T-helper 2 cell treated with Interferon-gamma antibody and Interleukin-4, amounts not matched to agents 5 μg/mL and 100 μg/mL, for 36 hours (primary cell): ENCODE measurements around the gene FRMD8.

Source experiments
- DNase-seq: peaks from one replicate; pipeline ENCODE4 v3.0.0; 2021; ENCODE audit warnings: low spot score
- H3K27ac Mint-ChIP-seq: one replicate; pipeline ENCODE4 v1.8.0; 2021; ENCODE audit warnings: mild to moderate bottlenecking, mixed read lengths
- H3K27me3 Mint-ChIP-seq: one replicate; pipeline ENCODE4 v1.8.0; 2021; ENCODE audit warnings: low read depth, mixed read lengths
- H3K36me3 Mint-ChIP-seq: one replicate; pipeline ENCODE4 v1.8.0; 2021; ENCODE audit warnings: low read depth, mixed read lengths
- H3K4me1 Mint-ChIP-seq: one replicate; pipeline ENCODE4 v1.8.0; 2021; ENCODE audit warnings: low read depth, mixed read lengths
- H3K4me3 Mint-ChIP-seq: one replicate; pipeline ENCODE4 v1.8.0; 2022; ENCODE audit warnings: mild to moderate bottlenecking, moderate library complexity, mixed read lengths
- H3K9me3 Mint-ChIP-seq: one replicate; pipeline ENCODE4 v1.8.0; 2021; ENCODE audit warnings: mixed read lengths

Gene FRMD8

GRCh38 chr11:65434057-65434666 is 47.7 kb downstream of the FRMD8 start:
- H3K9me3 Mint-ChIP-seq, result no peaks in the 10 kb centered on the region
- H3K27me3 Mint-ChIP-seq, result no peaks in the 10 kb centered on the region
- H3K36me3 Mint-ChIP-seq, result peaks cover 72% of the 10 kb centered on the region
- DNase-seq, result no peak
- H3K27ac Mint-ChIP-seq, result peak overlapping the region; percentile 7
- peaks cover 78% of the 10 kb centered on the region for H3K4me1 Mint-ChIP-seq
- H3K4me3 Mint-ChIP-seq, result no peak overlapping the region

- Mint-ChIP-seq H3K4me1 (peaks cover 78% of the 10 kb centered on the region), H3K36me3 (peaks cover 72% of the 10 kb centered on the region), H3K27ac (no peak overlapping the region), H3K4me3 (no peak overlapping the region), H3K27me3 (no peaks in the 10 kb centered on the region), H3K9me3 (no peaks in the 10 kb centered on the region)
- DNase-seq, result no peak
Measured at GRCh38 chr11:65434667-65435410, 48.4 kb downstream of the FRMD8 start.

GRCh38 chr11:65435411-65435931 is 49.0 kb downstream of the FRMD8 start:
- Mint-ChIP-seq H3K9me3 (no peaks in the 10 kb centered on the region), H3K27ac (no peak overlapping the region), H3K4me3 (no peak overlapping the region), H3K27me3 (no peaks in the 10 kb centered on the region), H3K4me1 (peaks cover 77% of the 10 kb centered on the region), H3K36me3 (peaks cover 68% of the 10 kb centered on the region)
- DNase-seq, result no peak

GRCh38 chr11:65435981-65436411 is 49.6 kb downstream of the FRMD8 start:
- H3K9me3 Mint-ChIP-seq, result no peaks in the 10 kb centered on the region
- no peak overlapping the region for H3K27ac Mint-ChIP-seq
- H3K27me3 Mint-ChIP-seq, result no peaks in the 10 kb centered on the region
- H3K4me3 Mint-ChIP-seq, result no peak overlapping the region
- H3K4me1 Mint-ChIP-seq, result peaks cover 75% of the 10 kb centered on the region
- no peak for DNase-seq
- peaks cover 67% of the 10 kb centered on the region for H3K36me3 Mint-ChIP-seq

DNA sequence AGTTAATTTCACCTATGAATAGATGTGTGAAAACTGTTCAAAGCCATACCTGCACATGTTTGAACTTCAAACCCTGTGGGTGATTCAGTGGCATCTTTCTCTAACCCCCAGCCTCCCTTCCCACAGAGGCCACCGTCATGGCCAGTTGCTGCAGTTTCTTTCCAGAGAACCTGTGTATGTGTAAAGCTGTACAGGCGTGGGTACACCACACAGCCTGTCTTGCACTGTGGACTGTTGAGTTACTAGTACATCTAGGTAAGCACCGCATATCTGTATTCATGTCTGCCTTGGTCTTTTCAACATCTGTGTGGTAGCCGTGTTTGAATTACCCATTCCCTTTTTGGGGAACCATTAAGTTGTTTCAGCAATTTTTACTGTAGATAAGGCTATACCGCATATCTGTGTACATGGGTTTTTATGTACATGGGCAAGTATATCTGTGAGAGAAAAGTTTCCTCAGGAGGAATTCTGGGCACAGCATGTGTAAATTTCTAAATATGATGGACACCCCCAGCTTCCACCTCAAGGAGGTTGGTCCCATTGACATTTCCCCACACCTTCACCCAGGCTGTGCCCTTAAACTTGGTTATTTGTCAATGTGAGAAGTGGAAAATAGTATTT is 50.1 kb downstream of the FRMD8 start:
- Mint-ChIP-seq H3K4me3 (no peak overlapping the region), H3K4me1 (peaks cover 74% of the 10 kb centered on the region), H3K36me3 (peaks cover 66% of the 10 kb centered on the region), H3K27me3 (no peaks in the 10 kb centered on the region), H3K9me3 (no peaks in the 10 kb centered on the region), H3K27ac (peak overlapping the region; percentile 59)
- DNase-seq, result no peak

DNA sequence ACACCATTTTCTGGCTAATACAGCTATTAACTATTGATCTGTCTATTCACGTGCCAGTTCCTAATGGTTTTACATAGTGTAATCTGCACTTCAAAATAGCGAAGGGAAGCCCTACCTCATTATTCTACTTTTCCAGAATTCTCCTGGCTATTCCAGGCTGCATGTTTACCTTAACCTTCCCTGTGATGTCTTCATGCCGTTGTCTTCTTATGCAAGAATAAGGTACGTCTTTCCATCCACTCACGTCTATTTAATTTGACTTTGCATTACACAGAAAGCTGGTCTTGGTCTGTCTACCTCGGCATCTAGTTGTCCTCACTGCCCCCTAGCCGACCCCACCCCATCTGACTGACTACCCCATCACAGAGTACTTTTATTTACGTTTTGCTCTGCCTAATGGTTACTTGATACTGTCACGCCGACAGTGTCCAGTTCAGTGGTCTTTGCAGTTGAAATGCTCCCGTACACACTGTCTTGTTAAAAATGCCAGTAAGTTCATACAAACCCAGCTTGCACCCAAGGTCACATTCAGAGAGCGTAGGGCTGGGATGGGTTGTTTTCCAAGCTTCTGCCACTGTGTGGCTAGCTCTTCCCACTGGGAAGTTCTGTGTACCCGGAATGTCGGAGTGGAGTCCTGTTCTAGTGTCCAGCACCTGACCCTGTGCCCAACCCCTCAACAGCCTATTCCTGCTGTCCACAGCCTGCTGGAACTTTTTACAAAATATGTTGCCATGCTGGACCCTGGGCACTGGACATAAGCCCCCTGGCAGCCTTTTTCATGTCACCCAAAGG is 51.2 kb downstream of the FRMD8 start:
- Mint-ChIP-seq H3K4me1 (peaks cover 72% of the 10 kb centered on the region), H3K4me3 (no peak overlapping the region), H3K27me3 (no peaks in the 10 kb centered on the region), H3K9me3 (no peaks in the 10 kb centered on the region), H3K27ac (peak overlapping the region; percentile 38), H3K36me3 (peaks cover 64% of the 10 kb centered on the region)
- DNase-seq, result no peak

DNA sequence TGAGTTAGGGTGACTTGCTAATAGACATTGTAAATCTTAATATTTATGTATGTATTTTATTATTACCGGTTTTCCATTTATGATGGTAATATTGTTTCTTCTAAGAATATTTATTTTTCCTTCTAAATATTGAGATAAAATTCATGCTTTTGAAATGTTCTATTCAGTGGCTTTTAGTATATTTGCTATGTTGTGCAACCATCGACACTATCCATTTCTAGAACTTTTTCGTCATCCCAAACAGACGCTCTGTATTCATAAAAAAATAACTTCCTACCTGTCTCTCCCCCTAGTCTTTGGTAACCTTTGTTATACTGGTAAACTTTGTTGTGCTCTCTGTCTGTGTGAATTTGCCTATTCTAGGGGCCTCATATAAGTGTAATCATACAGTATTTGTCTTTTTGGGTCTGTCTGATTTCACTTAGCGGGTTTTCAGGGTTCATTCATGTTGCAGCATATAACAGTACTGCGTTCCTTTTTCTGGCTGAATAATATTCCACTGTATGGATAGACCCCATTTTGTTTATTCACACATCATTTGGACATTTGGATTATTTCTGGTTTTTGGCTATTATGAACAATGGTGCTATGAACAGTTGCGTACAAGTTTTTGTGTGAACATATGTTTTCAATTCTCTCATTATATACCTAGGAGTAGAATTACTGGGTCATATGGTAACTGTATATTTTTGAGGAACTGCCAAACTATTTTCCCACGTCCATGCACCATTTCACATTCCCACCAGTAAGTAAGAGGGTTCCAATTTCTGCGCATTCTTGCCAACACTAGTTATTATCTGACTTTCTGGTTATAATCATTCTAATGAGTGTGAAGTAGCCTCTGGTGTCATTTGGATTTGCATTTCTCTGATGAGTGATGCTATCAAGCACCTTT is 52.1 kb downstream of the FRMD8 start:
- Mint-ChIP-seq H3K27me3 (no peaks in the 10 kb centered on the region), H3K4me3 (no peak overlapping the region), H3K27ac (no peak overlapping the region), H3K4me1 (peaks cover 69% of the 10 kb centered on the region), H3K9me3 (no peaks in the 10 kb centered on the region), H3K36me3 (peaks cover 59% of the 10 kb centered on the region)
- DNase-seq, result no peak

- Mint-ChIP-seq H3K4me1 (peaks cover 65% of the 10 kb centered on the region), H3K27me3 (no peaks in the 10 kb centered on the region), H3K9me3 (no peaks in the 10 kb centered on the region), H3K36me3 (peaks cover 61% of the 10 kb centered on the region), H3K4me3 (peak overlapping the region; percentile 20), H3K27ac (peak overlapping the region; percentile 67)
- DNase-seq, result no peak
Measured at GRCh38 chr11:65439331-65440181, 53.1 kb downstream of the FRMD8 start.

DNA sequence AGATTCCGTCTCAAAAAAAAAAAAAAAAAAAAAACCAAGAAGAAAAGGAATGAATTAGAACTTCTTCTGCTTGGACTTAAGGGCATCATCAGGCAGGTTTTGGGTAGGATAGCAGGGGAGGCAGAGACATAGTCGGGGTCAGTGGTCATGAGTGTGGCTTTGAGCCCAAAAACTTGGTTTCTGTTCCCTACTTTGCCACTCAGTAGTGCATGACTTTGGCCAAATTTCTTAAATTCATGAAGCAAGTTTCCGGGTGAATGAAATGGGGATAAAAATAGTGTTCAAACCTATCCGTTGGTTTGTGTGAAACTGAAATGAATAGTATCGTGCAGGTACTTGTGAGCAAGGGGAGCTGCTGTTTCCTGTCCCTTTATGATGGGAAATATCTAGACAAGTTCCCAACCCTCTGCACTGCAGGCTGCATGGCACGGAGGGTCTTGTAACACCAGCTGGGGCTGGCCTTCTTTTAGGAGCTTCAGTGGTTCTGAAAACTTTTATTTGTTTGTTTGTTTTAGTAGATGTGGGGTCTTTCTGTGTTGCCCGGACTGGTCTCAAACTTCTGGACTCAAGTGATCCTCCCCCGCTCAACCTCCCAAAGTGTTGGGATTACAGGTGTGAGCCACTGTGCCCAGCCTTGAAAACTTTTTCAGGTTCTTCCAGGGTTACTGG is 54.5 kb downstream of the FRMD8 start:
- peak overlapping the region; percentile 88 for H3K27ac Mint-ChIP-seq
- no peaks in the 10 kb centered on the region for H3K9me3 Mint-ChIP-seq
- DNase-seq, result no peak
- H3K27me3 Mint-ChIP-seq, result no peaks in the 10 kb centered on the region
- peaks cover 48% of the 10 kb centered on the region for H3K36me3 Mint-ChIP-seq
- H3K4me1 Mint-ChIP-seq, result peaks cover 54% of the 10 kb centered on the region
- peak overlapping the region; percentile 65 for H3K4me3 Mint-ChIP-seq

DNA sequence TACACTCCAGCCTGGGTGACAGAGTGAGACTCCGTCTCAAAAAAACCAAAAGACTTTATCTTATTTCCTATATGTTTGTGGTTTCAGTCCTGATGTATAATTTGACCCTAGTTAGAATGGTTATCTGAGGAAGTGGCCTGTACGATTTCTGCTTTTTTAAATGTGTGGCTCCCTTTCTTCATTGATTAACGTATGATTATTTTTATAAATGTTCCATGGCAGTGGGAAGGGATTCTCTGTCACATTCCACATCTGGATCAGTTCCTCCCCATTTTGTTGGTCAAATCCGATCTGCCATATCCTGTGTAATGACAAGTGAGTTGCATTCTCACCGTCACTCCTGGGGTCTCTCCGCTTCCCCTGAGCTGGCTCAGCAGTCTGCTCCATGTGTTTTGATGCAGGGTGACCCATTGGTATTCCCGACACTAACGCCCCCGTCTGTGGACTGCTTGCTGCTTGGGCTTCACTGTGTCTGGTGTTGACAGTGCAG is 56.5 kb downstream of the FRMD8 start:
- H3K27ac Mint-ChIP-seq, result peak overlapping the region; percentile 38
- H3K27me3 Mint-ChIP-seq, result no peaks in the 10 kb centered on the region
- peaks cover 46% of the 10 kb centered on the region for H3K4me1 Mint-ChIP-seq
- no peak overlapping the region for H3K4me3 Mint-ChIP-seq
- DNase-seq, result no peak
- peaks cover 33% of the 10 kb centered on the region for H3K36me3 Mint-ChIP-seq
- H3K9me3 Mint-ChIP-seq, result no peaks in the 10 kb centered on the region

DNA sequence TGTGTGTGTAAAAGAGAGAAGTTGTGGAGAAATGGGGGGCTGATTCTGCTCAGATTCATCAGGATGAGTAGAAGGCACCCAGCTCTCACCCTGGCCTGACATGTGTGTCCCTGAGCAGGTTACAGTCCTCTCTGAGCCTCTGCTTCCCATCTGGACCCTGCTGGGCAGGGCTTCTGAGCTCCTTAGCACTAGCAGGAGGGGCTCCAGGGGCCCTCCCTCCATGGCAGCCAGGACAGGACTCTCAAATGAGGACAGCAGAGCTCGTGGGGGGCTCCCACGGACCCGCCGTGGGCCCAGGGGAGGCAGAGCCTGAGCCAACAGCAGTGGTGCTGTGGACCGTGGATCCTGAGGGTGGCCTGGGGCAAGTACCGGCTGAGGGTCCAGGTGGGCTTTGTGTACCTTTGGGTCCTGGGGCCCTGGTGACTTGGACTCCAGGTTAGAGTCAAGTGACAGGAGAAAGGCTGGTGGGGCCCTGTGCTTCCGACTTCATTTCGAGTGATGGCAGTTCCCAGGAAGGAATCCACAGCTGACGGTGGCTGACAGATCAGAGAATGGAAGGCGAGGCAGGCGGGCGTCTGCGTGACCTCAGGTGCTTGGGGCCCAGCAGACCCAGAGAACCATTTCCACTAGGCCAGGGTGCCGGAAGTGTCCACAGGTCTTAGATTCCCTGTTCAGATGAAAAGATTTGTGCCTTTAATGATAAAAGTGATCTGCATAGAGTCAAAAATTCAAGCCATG is 58.0 kb downstream of the FRMD8 start:
- DNase-seq, result no peak
- no peaks in the 10 kb centered on the region for H3K9me3 Mint-ChIP-seq
- peaks cover 33% of the 10 kb centered on the region for H3K4me1 Mint-ChIP-seq
- H3K27me3 Mint-ChIP-seq, result no peaks in the 10 kb centered on the region
- peak overlapping the region; percentile 83 for H3K27ac Mint-ChIP-seq
- H3K4me3 Mint-ChIP-seq, result no peak overlapping the region
- peaks cover 24% of the 10 kb centered on the region for H3K36me3 Mint-ChIP-seq
